GM20000 (cell line): ENCODE data around the gene SRPK2.
A peak's percentile ranks its signal among the peaks of the same experiment; 100 is the strongest.

Experiments
- DNase-seq: peaks from one replicate; pipeline ENCODE4 v3.0.0; 2012; ENCODE audit warnings: low spot score
- CTCF ChIP-seq: IDR thresholded peaks from 2 replicates; pipeline ENCODE4 v1.5.1; 2012; ENCODE audit warnings: mild to moderate bottlenecking, control low read depth; ENCODE audit errors: extremely low read depth, missing control alignments

The SRPK2 gene

GRCh38 chr7:105187302-105188169 is 201.2 kb downstream of the SRPK2 start:
- DNase-seq: peak; percentile 20
- TF ChIP-seq CTCF: no peak

- TF ChIP-seq CTCF: no peak
- no peak for DNase-seq
These were observed 203.3 kb downstream of the SRPK2 start for GRCh38 chr7:105185290-105186010.

GRCh38 chr7:105180002-105180401 is 208.7 kb downstream of the SRPK2 start:
- DNase-seq: no peak
- no peak for TF ChIP-seq CTCF

GRCh38 chr7:105178928-105179541 is 209.7 kb downstream of the SRPK2 start:
- DNase-seq: no peak

GRCh38 chr7:105178177-105178576 is 210.5 kb downstream of the SRPK2 start:
- TF ChIP-seq CTCF: no peak
- DNase-seq: no peak

More at GRCh38 chr7:105178928-105179541, 209.7 kb downstream of the SRPK2 start:
- no peak for TF ChIP-seq CTCF

- no peak for DNase-seq
- no peak for TF ChIP-seq CTCF
These were observed 211.7 kb downstream of the SRPK2 start for GRCh38 chr7:105177026-105177425.

GRCh38 chr7:105173586-105173985 is 215.1 kb downstream of the SRPK2 start:
- DNase-seq: no peak

More at GRCh38 chr7:105173586-105173985, 215.1 kb downstream of the SRPK2 start:
- TF ChIP-seq CTCF: no peak
